SHP77 treated with DMSO at 0.1 percent for 48 hours (cell line): ENCODE measurements around the gene SPTAN1.
"Not testable (repeated sequence)": the region's sequence is repeated elsewhere in the genome, so short reads cannot be mapped to it uniquely, and the experiment has no call there.

ENCODE experiments used
- DNase-seq: peaks from one replicate; lab custom pipeline; 2025; lab: John Stamatoyannopoulos, UW

Gene SPTAN1

DNA sequence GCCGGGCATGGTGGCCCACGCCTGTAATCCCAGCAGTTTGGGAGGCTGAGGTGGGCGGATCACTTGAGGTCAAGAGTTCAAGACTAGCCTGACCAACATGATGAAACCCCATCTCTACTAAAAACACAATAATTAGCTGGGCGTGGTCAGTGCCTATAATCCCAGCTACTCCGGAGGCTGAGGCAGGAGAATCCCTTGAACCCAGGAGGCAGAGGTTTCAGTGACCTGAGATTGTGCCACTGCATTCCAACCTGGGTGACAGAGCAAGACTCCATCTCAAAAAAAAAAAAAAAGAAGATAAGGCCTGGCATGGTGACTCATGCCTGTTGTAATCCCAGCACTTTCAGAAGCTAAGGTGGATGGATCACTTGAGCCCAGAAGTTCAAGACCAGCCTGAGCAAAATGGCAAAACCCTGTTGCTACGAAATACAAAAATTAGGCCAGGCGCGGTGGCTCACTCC is 114.1 kb downstream of the SPTAN1 start:
- not testable (repeated sequence) for DNase-seq

GRCh38 chr9:128669786-128670185 is 117.4 kb downstream of the SPTAN1 start:
- DNase-seq: no peak

GRCh38 chr9:128675382-128675781 is 123.0 kb downstream of the SPTAN1 start:
- DNase-seq: no peak

- no peak for DNase-seq
Measured at GRCh38 chr9:128677794-128678193, 125.4 kb downstream of the SPTAN1 start.
